LNCaP clone FGC (cell line): Measurements from ENCODE around the gene CLCNKB.
"Not testable (repeated sequence)": the region's sequence is repeated elsewhere in the genome, so short reads cannot be mapped to it uniquely, and the experiment has no call there.

Experiments
- DNase-seq: peaks from one replicate; pipeline ENCODE4 v3.0.0-alpha.2; 2011; ENCODE audit warnings: low read depth
- H3K4me3 ChIP-seq: 2 replicates; pipeline ENCODE4 v1.5.1; 2011; ENCODE audit warnings: mild to moderate bottlenecking, low read depth, low read length, control low read depth
- TF ChIP-seq, protein P1 (sequence below): IDR thresholded peaks from 2 replicates; pipeline ENCODE4 v1.5.1; 2012; ENCODE audit warnings: mild to moderate bottlenecking; ENCODE audit not compliant: control insufficient read depth, insufficient read depth; ENCODE audit errors: extremely low read depth

The CLCNKB gene

DNA sequence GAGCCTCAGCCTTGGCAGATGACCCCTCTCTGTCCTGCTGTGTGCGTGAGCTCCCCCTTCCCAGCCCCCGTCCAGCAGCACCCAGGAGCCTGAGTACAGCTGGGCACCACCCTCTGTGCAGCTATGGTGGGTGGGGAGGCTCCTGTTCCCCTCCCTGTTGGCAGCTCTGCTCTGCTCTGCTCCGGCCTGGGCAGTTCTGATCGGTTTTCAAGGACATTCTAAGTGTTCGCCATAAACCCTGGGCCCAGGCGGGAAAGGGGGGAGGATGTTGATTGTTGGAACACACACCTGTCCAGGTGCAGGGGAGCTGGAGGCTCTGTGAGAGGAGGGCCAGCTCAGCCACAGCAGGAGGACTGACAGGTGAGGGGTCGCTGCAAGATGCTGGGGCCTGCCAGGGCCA is at the start of gene CLCNKB:
TSS of gene CLCNKB (plus strand) at position 262 of the 400 bp plus-strand sequence. CDS start 711 bp downstream, outside the sequence.
- TF ChIP-seq, protein P1, sequence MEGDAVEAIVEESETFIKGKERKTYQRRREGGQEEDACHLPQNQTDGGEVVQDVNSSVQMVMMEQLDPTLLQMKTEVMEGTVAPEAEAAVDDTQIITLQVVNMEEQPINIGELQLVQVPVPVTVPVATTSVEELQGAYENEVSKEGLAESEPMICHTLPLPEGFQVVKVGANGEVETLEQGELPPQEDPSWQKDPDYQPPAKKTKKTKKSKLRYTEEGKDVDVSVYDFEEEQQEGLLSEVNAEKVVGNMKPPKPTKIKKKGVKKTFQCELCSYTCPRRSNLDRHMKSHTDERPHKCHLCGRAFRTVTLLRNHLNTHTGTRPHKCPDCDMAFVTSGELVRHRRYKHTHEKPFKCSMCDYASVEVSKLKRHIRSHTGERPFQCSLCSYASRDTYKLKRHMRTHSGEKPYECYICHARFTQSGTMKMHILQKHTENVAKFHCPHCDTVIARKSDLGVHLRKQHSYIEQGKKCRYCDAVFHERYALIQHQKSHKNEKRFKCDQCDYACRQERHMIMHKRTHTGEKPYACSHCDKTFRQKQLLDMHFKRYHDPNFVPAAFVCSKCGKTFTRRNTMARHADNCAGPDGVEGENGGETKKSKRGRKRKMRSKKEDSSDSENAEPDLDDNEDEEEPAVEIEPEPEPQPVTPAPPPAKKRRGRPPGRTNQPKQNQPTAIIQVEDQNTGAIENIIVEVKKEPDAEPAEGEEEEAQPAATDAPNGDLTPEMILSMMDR = no peak
- no peak within 1 kb of the TSS for H3K4me3 ChIP-seq

DNA sequence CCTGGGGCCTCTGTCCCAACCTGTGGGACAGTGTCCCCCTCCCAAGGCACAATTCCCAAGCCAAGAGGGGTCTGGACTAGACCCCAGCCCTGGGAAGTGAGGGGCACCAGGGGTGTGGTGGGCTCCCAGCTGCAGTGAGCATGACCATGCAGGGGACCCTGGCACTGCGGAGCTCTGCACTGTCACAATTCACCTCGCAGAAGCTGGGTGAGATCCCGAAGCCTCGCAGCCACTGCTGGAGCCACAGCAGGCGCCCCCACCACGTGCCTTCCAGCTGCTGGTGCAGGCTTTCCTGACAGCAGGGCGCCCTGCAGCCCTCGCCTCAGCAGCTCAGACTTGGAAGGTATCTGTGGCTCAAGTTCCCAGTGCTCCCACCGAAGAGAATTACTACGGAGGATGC is 49.5 kb upstream of the CLCNKB start:
- no peak for DNase-seq
- no peak overlapping the region for H3K4me3 ChIP-seq
- TF ChIP-seq, protein P1 = no peak

More for the DNA sequence above, at the start of gene CLCNKB:
- no peak for DNase-seq

DNA sequence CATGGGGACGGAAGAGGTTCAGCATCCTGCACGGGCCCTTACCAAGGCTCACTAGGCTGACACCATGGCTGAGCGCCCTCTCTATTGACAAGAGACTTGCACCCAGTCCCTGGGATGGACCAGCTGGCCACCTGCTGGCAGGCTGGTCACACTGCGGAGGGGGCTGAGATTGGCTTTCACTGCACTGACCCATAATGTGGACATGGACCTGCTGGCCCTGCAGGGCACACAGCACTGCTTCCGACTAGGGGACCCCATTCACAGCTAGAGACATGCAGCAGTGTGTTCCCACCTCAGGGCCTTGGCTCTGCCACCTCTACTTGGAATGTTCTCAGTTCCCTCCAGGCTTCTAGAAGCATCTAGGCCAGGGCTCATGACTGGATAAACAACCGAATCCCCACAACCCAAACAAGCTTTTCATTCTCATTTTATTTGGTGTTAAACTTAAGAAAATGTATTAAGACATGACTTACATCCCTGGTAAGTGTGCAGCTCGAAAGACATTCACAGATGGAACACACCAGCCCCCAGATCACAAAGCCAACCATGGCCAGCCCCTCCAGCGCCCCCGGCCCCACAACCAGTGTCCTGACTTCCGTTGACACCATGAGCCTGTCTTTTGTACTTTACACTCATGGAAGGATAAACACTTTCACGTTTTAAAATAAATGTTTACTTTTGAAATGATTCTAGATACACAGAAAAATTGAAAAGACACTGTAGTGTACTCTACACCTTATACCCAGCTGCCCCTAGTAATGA is 48.8 kb upstream of the CLCNKB start:
- no peak for DNase-seq
- H3K4me3 ChIP-seq = no peak overlapping the region
- TF ChIP-seq, protein P1 = peak; percentile 63

DNA sequence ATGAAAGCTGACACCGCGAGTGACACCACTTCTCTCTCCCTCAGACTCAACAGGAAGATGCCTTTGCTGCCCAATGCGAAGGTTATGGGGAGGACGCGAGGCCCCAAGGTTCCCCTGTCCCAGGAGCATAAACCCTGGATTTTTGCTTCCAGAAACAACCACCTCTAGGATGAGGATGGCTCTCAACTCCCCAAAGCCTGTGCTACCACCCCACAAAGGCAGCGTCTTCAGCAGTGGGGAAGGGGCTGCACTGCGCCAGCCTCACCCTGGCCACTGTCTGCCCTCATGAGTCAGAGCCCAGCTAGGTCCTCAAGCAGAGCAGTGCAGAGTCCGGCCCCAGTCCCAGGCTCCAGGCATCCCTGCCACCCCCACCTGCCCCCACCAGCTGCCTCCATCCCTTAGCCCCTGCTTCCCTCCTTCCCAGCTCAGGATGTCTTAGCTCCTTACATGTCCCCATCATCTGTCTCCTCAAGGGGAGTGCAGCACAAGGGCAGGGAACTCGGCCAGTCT is 46.5 kb upstream of the CLCNKB start:
- TF ChIP-seq, protein P1 = no peak
- no peak for DNase-seq
- no peak overlapping the region for H3K4me3 ChIP-seq

DNA sequence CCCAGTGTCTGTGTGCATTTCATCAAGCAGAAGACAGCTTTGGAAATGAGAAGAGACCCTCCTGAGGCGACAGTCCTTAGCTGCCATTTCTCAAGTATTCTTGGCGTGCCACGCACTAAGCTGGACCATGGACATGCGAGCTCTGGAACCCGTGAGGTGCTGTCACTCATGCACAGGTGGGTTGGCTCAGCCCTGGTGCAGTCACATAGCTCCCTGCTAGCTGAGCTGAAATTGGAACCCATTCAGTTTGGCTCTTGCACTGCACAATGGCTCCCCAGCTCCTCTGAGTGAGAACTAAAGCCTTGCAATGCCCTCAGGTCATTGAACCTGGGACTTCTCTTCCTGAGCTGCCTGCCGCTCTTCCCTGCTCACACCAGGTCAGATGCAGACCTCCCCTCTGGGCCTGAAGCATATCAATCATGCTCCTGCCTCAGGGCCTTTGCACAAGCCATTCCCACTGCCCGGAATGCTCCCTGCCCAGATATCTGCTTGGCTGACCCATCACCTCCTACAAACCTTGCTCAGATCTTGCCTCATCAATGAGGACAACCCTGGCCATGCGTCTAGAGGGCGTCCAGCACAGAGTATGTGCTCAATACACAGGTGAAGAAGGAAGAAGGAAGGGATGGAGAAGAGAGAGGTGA is 45.8 kb upstream of the CLCNKB start:
- DNase-seq = no peak
- no peak overlapping the region for H3K4me3 ChIP-seq
- TF ChIP-seq, protein P1 = no peak

DNA sequence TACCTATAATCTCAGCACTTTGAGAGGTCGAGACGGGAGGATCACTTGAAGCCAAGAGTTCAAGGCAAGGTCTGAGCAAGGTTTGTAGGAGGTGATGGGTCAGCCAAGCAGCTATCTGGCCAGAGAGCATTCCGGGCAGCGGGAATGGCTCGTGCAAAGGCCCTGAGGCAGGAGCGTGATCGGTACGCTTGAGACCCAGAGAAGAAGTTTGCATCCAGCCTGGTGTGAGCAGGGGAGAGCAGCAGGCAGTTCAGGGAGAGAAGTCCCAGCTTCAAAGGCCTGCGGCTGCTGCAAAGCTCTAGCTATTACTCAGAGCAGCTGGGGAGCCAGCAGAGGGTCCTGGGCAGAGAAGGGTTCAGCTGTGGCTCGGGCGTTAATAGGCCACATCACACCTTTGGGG is 44.7 kb upstream of the CLCNKB start:
- H3K4me3 ChIP-seq = no peak overlapping the region
- no peak for DNase-seq
- TF ChIP-seq, protein P1 = no peak

DNA sequence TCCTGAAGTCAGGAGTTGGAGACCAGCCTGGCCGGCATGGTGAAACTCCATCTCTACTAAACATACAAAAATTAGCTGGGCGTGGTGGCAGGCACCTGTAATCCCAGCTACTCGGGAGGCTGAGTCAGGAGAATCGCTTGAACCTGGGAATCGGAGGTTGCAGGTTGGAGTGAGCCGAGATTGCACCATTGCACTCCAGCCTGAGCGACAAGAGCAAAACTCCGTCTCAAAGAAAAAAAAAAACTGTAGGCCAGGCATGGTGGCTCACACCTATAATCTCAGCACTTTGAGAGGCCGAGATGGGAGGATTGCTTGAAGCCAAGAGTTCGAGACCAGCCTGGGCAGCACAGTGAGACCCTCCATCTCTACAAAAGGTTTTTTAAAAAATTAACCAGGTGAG is 42.3 kb upstream of the CLCNKB start:
- not testable (repeated sequence) for H3K4me3 ChIP-seq, DNase-seq
